ENCODE data around the gene RBP7.
A peak's percentile ranks its signal among the peaks of the same experiment; 100 is the strongest.

DNA sequence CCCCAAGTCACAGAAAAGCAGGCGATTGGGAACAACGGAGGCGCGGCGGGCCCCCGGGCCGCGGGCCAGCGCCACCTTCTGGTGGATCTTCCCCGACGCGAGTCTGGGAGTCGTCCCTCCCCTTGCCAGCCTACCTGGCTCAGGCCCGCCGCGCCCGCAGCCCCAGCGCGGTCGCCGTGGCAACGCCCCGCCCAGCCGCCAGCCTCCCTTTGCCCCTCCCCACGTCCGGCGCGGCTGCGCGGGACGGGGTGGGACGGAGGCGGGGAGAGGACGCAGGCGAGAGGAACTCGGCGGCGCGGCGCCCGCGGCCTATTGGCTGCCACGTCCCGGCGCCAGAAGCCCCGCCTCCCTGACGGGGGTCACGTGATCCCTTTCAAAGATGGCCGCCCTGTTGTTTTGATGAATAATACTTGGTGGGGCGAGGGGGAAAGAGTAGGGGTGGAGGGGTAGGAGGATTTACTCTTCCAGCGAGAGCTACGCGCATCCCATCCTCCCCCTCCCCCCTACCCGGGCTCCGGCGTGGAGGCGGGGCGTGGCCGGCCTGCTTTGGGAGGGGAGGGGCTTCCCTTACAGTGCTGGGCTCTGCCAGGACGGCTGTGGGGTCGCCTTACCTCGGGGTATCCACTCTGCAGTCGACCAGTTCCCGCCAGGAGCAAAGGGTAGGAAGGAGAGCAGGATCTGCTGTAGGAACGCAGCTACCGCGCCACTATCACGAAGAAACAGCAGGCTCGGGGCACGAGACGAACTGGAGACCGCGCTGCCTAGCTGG is 35.7 kb downstream of the RBP7 start, which contains the start of gene UBE4B:
- TF ChIP-seq MYC (IDR thresholded peaks at IDR 0.05; ENCODE audit: insufficient read depth, insufficient read length, insufficient replicate concordance, low read length, severe bottlenecking): no peak
- no peak for TF ChIP-seq RCOR1 (conservative IDR thresholded peaks at IDR 0.05; ENCODE audit: low read depth, low read length)
- TF ChIP-seq IRF4 (IDR thresholded peaks at IDR 0.05; ENCODE audit: low read depth, low read length): no peak
- peak; percentile 85 for TF ChIP-seq SIN3A (IDR thresholded peaks at IDR 0.05; ENCODE audit: low read depth, low read length)
- TF ChIP-seq ZBTB4 (CRISPR knock-in tag; IDR thresholded peaks at IDR 0.05): peak; percentile 90
- no peak for TF ChIP-seq ETV6 (conservative IDR thresholded peaks at IDR 0.05 in 1 of 2, IDR thresholded peaks at IDR 0.05 in 1 of 2; ENCODE audit: borderline replicate concordance in 1 of 2, low read depth in 1 of 2)
- TF ChIP-seq CTCF (IDR thresholded peaks at IDR 0.05 in 2 of 3, conservative IDR thresholded peaks at IDR 0.05 in 1 of 3; ENCODE audit: control insufficient read depth in 2 of 3, extremely low read depth in 1 of 3, insufficient read depth in 1 of 3, low read depth in 3 of 3, low read length in 3 of 3): peak; percentile 78 to 97 (median 90); a peak in 5 of 6 replicates
- peak; percentile 82 for TF ChIP-seq NFYB (IDR thresholded peaks at IDR 0.05; ENCODE audit: insufficient read depth, low read depth, low read length)
- TF ChIP-seq ZNF384 (IDR thresholded peaks at IDR 0.05; ENCODE audit: borderline replicate concordance, low read depth, low read length): no peak
- TF ChIP-seq, protein P1, sequence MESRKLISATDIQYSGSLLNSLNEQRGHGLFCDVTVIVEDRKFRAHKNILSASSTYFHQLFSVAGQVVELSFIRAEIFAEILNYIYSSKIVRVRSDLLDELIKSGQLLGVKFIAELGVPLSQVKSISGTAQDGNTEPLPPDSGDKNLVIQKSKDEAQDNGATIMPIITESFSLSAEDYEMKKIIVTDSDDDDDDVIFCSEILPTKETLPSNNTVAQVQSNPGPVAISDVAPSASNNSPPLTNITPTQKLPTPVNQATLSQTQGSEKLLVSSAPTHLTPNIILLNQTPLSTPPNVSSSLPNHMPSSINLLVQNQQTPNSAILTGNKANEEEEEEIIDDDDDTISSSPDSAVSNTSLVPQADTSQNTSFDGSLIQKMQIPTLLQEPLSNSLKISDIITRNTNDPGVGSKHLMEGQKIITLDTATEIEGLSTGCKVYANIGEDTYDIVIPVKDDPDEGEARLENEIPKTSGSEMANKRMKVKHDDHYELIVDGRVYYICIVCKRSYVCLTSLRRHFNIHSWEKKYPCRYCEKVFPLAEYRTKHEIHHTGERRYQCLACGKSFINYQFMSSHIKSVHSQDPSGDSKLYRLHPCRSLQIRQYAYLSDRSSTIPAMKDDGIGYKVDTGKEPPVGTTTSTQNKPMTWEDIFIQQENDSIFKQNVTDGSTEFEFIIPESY (IDR thresholded peaks at IDR 0.05): no peak
